HG03460 (cell line): Measurements from ENCODE around the gene SIGLEC9.
"Not testable (repeated sequence)": the region's sequence is repeated elsewhere in the genome, so short reads cannot be mapped to it uniquely, and the experiment has no call there.

Experiments used
- ATAC-seq: cut with Tn5 transposase; IDR thresholded peaks from one replicate; pipeline ENCODE4 v1.9.1; 2021; ENCODE audit not compliant: unreplicated experiment

Gene SIGLEC9

DNA sequence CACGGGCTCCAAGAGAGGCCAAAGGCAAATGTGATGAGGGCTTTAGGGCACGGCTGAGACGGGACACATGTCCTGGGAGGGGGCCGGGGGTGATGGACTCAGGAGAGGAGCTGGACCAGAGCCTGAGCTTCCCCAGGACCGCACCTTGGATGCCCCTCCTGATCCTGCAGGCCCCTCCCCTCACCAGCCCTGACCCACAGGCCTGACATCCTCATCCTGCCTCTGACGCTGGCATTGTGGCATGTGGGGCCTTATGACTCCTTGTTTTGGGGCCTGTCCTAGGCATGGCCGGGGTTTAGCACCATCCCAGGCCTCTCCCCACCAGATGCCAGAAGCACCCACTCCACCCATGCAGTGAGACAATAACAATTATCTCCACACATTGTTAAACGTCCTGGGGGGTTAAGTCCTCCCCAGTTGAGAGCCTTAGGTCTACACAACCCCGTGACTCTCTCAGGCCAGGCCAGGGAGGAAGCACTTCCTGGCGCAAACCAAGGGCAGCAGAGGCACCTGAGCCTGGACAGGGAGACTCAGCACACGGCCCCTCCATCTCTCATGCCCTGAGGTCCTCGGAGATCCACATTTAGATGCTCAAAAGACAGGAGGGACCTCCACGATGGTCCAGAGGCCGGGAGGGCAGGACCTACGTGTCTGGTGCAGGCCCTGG is 18.2 kb downstream of the SIGLEC9 start:
- ATAC-seq: not testable (repeated sequence)

DNA sequence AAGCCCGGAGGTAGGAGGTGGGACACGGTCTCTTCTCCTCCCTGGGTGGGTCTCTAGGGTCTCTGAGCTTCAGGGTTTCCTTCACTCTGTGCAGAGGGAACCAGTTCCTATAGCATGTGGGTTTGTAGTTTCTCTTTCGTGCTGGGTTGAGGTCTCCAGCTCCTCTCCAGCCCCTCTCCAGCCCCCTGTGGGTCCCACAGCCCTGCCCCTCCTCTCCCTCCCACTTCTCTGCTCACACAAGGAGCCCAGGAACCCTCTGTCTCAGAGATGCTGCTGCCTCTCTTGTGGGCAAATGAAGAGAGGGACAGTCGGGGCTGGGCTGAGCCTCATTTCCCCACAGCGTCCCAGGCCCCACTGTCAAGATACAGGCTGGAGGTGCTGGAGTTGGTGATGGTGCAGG is 18.8 kb downstream of the SIGLEC9 start:
- no peak for ATAC-seq

- ATAC-seq: no peak
Observed at GRCh38 chr19:51144482-51145045, 19.9 kb downstream of the SIGLEC9 start.

- ATAC-seq: no peak
Observed at GRCh38 chr19:51145916-51146493, 21.3 kb downstream of the SIGLEC9 start.

DNA sequence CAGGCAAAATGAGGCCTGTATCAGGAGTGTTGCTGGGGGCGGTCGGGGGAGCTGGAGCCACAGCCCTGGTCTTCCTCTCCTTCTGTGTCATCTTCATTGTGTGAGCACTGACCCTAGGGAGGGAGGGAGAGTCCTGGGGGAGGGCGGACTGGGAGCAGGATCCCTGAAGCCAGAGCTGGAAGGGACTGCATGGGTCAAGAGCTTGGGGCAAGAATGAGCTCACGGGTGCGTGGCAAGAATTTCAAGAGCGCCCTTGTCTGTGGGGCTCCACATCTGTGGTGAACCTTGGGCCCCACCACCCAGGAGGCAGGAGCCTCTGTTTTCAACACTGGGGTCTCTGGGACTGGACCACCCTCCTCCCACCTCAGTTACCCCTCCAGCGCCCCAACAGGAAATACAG is 22.0 kb downstream of the SIGLEC9 start:
- no peak for ATAC-seq

- no peak for ATAC-seq
Observed at GRCh38 chr19:51147663-51148062, 23.0 kb downstream of the SIGLEC9 start.

DNA sequence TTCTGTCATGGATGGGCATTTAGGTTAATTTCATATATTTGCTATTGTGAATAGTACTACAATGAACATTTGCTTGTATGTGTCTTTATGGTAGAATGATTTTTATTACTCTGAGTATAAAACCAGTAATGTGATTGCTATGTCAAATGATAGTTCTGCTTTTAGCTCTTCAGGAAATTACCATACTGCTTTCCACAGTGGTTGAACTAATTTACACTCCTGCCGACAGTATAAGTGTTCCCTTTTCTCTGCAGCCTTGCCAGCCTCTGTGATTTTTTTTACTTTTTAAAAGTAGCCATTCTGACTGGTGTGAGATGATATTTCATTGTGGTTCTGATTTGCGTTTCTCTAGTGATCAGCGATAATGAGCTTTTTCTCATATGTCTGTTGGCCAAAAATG is 23.9 kb downstream of the SIGLEC9 start:
- no peak for ATAC-seq

DNA sequence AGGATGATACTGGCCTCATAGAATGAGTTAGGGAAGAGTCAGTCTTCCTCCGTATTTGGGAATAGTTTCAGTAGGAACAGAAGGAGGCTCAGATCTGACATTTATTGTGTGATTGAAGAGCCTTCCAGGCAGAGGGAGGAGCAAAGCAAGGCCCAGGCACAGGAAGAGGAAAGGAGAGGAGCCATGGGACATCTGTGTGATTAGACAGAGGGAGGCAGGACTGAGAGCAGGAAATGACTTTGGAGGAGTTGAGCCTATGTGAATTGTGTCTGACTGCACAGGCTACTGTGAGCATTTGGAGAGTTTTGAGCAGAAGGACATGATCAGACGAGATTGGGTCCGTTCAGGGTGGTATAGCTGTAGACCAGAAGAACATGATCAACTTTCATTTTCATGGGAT is 25.9 kb downstream of the SIGLEC9 start:
- no peak for ATAC-seq

- no peak for ATAC-seq
Observed at GRCh38 chr19:51156710-51157109, 32.0 kb downstream of the SIGLEC9 start.

DNA sequence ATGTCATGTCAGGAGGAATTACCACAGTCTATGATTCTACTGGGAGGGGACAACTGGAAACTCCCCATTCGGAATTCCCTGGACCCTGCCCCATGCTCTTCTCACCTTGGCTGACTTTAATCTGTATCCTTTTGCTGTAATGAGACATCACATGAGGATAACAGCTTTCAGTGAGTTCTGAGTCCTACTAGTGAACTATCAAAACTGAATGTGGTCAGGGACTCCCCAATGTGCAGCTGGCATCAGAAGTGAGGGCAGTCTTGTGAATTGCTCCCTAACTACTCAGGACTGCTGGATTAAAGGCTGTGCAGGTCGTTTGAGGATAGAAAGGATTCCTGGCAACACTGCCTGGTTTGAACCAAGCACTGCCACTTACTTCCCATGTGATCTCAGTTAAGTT is 32.6 kb downstream of the SIGLEC9 start:
- ATAC-seq: no peak

GRCh38 chr19:51158474-51159129 is 33.9 kb downstream of the SIGLEC9 start:
- no peak for ATAC-seq

DNA sequence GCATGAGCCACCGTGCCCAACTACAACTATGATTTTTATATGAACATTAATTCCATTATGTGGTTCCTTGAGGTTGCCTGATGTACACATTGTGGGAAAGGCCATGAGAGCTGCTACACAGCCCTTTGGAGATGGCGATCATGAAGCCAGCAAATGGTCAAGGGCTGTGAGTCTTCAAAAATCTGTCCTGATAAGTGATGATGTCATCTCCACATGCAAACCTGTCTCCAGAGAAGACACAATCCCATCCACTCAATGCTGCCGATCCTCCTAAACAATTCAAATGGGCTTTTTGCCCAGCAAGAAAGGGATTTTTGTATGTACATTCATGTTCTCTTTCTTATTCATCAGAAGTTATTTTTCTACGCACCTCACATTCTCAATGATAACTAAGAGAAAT is 35.0 kb downstream of the SIGLEC9 start:
- no peak for ATAC-seq

DNA sequence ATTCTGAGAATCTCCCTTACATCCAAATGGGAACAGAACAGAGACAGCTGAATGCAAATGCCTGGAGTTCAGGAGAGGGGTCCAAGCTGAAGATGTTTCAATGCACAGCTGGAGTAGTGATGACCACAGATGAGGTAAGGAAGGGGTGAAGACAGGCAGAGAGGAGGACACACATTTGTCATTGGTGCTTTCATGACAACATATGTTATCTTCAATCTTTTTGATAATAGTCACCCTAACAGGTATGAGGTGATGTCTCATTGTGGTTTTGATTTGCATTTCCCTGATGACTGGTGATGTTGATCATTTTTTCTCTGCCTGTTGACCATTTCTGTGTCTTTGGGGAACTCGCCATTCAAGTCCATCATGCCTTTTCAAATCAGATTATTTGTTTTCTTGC is 36.6 kb downstream of the SIGLEC9 start:
- no peak for ATAC-seq

- ATAC-seq: no peak
Observed at GRCh38 chr19:51161867-51162496, 37.3 kb downstream of the SIGLEC9 start.

GRCh38 chr19:51163257-51163656 is 38.6 kb downstream of the SIGLEC9 start:
- no peak for ATAC-seq

- no peak for ATAC-seq
Observed at GRCh38 chr19:51164215-51164614, 39.5 kb downstream of the SIGLEC9 start.

DNA sequence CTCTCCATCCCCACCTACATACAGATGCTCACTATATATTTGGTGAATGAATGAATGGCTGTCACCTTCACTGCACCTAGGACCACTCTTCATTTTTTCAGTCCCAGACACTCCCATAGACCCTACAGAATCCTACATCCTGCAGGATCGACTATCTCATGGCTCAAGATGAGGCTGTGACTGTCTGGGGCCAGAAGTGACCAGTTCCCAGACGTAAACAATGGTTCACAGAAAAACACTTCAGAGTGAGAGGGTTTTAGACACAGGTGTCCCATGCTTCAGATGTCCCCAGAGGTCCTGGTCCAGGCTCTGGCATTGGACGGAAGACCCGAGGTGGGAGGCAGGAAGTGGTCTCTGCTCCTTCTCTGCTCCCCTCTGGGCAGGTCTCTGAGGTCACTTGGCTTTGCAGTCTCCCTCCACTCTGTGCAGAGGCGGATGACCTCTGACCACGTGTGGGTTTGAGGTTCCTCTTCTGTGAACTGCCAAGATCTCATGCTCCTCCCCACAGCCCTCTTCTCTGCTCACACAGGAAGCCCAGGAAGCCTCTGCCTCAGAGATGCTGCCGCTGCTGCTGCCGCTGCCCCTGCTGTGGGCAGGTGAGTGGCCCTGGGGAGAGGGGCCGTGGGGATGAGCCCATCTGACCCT is 42.3 kb downstream of the SIGLEC9 start:
- no peak for ATAC-seq

- ATAC-seq: no peak
Observed at GRCh38 chr19:51168564-51169282, 44.0 kb downstream of the SIGLEC9 start.

DNA sequence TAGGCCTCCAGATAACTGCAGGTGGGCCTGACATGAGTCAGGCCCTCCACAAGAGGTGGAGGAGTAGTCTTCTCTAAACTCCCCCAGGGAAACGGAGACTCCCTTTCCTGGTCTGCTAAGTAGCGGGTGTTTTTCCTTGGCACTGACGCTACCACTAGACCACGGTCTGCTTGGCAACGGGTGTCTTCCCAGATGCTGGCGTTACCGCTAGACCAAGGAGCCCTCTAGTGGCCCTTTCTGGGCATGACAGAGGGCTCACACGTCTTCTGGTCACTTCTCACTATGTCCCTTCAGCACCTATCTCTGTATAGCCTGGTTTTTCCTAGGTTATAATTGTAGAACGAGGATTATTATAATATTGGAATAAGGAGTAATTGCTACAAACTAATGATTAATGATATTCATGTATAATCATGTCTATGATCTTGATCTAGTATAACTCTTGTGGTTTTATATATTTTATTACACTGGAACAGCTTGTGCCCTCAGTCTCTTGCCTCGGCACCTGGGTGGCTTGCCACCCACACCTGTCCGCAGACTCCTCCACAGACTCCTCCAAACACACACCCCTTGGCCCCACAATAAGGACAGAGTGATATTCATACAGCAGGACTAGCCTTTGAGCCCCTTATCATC is 44.7 kb downstream of the SIGLEC9 start:
- not testable (repeated sequence) for ATAC-seq

- ATAC-seq: no peak
Observed at GRCh38 chr19:51172223-51172622, 47.5 kb downstream of the SIGLEC9 start.
